GM21825 (cell line): ENCODE data around the gene BRSK1.

Experiments
- ATAC-seq: cut with Tn5 transposase; IDR thresholded peaks from one replicate; pipeline ENCODE4 v1.9.1; 2021; ENCODE audit warnings: mild to moderate bottlenecking, moderate library complexity; ENCODE audit not compliant: unreplicated experiment

Gene BRSK1

DNA sequence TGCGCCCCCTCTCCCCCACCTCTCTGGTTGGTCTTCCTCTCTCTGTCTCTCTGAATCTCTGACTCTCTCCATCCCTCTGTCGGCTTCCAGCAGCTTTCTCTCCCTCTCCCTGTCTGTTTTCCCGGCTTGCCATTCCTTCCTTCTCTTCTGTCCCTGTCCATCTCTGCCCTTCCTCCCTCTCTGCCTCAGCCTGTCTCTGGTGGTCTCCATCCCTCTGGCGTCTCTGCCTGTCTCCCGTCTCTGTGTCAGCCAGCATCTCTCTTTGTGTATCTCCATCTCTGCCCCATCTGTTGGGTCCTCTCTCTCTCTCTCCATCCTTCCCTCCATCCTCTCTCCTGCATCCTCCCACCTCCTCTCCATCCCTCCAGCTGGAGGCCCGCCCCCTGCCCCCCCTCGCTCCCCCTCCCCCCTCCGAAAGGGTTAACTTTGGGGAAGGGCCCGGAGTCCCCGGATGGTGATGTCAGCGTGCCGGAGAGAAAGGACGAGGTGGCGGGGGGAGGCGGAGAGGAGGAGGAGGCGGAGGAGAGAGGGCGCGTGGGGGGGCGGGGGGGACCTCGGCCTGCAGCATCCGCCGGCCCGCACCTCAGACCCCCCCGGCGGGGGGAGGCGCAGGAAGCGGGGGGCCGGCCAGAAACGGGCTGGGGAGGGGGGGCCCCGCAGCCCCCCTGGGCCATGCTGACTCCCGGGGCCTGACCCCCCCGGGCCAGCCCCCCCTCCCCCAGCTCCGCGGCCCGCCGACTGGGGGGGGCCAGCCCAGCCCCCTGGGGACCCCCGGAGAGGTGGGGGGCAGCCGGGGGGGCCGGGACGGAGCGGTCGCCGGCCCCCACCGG lies at the start of gene BRSK1:
BRSK1 (plus strand) TSS at position 450 of the 830 bp plus-strand sequence. CDS start 446 bp downstream, outside the sequence.
- ATAC-seq = no peak

DNA sequence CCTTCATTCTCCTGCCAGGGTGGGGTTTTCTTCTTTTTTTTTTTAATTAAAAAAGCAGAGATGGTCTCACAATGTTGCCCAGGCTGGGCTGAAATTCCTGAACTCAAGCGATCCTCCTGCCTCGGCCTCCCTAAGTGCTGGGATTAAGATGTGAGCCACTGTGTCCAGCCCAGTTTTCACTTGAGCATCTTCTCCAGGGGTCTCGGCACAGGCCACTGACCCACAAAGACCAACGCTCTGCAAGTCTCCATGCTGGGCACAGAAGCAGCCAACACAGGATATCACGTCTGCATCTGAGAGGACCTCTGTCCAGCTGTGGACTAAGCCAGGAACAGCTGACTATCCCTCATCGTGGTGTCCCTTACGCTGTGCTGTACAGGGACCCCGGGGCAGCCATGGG lies 45.8 kb upstream of the BRSK1 start:
- ATAC-seq = no peak

DNA sequence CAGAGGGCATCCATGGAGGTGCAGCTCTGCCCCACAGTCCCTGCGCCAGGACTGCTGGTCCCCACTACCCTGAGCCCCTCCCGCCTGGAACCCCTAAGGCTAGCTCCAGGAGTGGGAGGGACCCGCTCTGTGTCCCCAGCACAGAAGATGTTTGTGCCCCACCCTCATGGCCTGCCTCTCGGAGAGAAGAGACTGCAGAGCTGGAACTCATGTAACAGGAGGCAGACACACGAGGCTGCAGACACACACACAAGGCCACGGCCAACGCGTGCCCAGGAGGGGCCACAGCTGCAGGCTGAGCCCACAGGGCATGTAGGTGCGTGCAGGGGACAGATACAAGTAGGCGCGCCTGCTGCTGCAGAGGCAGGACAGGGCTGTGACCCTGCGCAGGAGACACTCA lies 44.8 kb upstream of the BRSK1 start:
- no peak for ATAC-seq

GRCh38 chr19:55240713-55241020 lies 43.1 kb upstream of the BRSK1 start:
- no peak for ATAC-seq

DNA sequence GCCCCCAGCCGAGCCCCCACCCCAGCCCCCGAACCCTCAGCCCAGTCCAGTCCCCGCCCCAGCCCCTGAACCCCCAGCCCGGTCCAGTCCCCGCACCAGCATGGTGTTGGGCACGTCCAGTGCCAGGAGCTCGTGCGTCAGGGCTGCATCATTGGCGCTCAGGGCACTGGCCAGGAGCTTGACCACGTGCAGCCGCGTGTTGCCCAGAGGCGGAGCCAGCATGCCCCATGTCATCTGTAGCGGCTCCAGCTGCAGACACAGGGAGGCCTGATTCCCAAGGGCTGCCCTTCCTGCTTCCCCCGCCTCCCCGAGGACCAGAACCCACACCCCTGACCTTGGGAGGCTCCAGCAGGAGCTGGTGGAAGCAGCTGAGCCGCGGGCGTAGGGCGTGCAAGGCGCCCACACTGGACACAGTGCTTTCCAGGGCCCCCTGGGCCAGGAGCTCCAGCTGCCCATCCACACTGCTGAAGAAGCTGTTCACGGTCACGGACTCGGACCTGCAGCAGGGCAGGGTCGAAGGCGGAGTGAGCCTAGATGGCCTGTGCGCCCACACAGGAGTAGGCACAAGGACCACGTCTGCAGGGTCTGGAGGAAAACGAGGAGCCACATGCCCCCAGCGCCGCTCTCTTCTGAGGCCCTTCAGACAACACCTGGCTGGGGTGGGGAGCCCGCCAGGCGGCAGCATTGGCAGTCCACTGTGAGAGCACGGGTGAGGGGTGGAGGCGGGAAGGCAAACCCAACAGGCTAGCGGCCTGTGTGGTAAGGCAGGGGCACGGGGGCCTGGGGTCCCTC lies 42.5 kb upstream of the BRSK1 start:
- no peak for ATAC-seq

GRCh38 chr19:55241935-55242464 lies 41.8 kb upstream of the BRSK1 start:
- ATAC-seq = no peak

GRCh38 chr19:55242517-55242916 lies 41.3 kb upstream of the BRSK1 start:
- no peak for ATAC-seq

DNA sequence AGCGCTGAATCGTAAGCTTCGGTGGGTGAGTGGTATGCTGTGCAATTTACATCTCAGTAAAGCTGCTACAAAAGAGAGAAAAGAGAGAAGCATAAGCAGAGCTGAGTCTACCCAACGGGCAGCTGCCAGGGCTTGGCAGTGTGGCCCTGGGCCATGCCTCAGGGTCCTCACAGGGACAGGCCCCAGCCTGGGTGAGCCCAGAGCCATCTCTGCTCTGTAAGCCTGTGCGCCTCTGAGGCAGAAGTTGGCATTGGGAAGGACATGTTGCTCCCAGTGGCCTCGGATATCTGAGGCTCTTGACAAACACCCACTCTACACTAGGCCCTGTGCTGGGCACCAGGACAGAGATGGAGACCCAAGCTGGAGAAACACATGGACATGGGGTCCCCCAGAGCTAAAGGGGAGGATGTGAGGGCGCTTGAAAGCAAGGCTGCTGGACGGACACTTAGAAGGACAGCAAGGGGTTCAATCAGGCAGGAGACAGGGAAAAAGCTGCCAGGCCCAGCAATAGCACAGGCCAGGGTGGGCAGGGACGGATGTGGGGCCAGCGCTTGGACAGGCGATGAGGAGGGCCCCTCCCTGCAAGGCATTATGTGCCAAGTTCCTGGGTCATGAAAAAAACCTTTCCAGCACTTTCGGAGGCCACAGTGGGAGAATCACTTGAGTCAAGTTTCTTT lies 39.7 kb upstream of the BRSK1 start:
- ATAC-seq = no peak

DNA sequence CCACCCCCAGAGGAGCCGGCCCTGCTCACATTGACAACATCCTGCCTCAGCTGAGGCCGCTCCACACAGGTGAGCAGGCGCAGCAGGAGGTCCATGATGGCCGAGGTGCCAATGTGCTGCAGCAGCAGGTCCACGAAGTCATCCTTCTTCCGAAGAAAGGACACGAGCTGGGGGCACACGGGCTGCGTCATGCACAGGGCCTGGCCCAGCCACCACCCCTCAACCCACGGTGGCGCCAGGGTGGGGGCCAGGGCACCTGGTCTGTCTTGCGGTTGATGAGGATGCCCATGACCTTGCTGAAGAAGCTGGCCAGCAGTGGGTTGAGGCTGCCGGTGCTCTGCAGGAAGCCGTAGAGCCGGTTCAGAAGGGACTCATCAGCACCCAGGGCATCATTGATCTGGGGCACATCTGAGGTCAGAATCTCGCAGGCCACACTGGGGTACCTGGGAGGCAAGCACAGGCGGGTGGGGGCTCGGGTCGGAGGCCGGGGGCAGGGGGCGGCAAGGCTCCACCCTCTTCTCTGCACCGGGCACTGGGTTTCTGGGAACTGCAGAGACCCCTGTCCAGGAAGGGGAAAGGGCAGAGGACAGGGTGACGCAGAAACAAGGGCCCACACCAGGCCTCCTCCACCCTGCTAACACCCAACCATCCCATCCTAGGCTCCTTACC lies 38.4 kb upstream of the BRSK1 start:
- no peak for ATAC-seq

- ATAC-seq = no peak
These were observed 37.0 kb upstream of the BRSK1 start for GRCh38 chr19:55246462-55247451.

- ATAC-seq = no peak
These were observed 36.1 kb upstream of the BRSK1 start for GRCh38 chr19:55247621-55248099.

DNA sequence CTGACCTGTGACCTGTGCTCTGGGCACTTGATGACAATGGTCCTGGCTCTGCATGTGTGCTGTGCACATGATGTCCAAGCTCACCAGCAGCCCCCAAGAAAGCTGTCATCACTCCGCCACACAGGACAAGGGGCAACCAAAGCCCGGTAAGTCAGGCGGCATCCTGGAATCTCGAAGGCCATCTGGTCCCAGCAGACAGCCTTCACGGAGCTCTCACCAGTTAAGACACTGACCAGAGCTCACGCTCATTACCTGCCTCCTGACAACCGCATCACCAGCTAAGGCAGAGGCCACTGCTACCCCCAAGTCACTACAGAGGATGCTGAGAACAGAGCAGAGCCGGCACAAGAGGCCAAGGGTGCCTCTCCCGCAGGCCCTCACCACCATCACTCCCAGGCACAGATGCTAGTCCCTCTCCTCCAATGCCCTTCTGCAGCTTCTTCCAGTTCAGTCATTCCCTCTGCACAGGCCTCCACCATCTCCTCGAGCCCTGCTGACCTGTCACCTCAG lies 35.6 kb upstream of the BRSK1 start:
- no peak for ATAC-seq

GRCh38 chr19:55248704-55249103 lies 35.1 kb upstream of the BRSK1 start:
- no peak for ATAC-seq

DNA sequence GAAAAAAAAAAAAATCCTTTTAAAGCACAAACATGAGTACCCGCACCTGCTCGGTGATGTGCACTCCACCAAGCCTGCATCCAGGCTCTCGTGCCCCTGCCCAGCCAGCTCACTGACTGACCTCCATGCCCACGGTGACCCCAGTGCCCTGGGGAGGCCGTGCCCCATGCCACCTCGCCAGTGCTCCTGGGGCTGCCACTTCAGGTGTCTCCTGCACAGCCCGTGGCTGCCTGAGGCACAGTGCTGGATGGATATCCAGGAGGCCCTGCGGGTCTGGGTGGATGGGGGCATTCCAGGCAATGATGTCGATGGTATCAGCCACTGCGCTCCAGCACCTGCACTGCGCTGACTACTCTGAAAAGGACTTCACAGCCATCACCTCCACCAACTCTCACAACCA lies 34.0 kb upstream of the BRSK1 start:
- no peak for ATAC-seq

DNA sequence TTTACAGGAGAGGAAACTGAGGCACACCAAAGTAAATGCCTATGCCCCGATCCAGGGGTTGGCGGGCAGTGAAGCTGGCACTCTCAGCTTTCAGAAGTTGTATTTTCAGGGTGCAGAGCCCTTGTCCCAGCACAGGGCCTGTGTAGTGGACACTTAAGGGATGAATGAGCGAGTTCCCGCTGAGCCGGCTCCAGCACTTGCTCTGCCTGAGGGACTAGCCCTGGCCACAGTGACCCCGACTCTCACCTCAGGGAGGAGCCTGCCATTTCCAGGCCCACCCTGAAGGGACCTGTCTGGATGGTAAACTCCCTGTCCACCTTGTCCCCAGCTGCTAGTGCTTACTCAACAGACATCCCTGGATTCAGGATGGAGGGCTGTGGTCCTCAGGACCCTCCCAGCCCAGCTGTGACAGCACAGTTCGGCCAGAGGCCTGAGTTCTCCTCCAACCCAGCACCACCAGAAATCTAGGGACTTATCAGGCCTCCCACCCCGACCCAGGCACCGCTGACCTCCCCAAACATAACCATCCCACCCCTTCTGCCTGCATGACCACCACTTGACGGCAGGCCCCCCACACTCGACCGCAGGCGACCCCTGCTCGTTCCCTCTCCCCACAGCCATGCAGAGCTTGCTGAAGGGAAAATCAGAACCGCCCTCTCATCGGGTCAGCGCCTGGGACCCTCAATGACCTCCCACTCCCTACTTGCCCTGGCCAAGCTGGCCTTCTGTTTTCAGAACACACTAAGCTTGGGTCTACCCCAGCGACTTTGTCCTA lies 33.3 kb upstream of the BRSK1 start:
- no peak for ATAC-seq

DNA sequence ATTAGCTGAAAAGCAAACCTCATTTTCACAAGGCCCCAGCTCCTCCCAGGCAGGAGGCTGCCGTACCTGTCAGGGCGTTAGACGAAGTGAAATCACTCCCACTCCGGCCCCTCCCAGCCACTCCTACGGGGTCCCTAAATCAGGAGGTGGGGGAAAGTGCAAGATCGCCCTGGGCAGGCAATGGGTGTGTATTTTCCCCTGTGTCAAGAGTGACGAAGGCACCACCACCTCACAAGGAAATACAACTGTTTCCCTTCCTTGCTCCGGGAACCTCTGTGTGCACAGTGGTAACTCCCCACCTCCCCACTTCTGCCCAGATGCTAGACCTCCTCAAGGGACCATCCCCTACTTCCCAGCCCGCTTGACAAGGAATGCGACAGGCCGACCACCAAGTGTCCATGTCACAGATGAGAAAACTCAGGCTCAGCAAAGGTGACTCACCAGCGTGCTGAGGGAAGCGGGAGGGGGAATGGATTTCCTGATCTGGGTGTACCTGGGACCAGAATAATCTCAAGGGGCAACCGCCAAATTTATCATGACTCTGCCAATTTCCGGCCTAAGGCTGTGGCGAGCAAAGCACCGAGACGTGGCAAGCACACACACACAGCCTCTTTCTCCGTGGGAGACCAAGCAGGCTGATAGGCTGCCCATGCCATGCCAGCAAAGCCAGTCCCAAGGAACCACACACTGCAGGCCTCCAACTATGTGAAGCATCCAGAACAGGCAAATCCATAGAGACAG lies 32.3 kb upstream of the BRSK1 start:
- no peak for ATAC-seq

- no peak for ATAC-seq
These were observed 30.8 kb upstream of the BRSK1 start for GRCh38 chr19:55252760-55253663.
